Measurements from ENCODE around the gene DHRS7C. TPM values are rescaled to one million over a fixed set of nuclear protein-coding genes. Genes with fewer than 3 reads are reported as not detected.
A peak's percentile ranks its signal among the peaks of the same experiment; 100 is the strongest.

Gene DHRS7C
- total RNA-seq: not detected
- polyA plus RNA-seq: not detected

DNA sequence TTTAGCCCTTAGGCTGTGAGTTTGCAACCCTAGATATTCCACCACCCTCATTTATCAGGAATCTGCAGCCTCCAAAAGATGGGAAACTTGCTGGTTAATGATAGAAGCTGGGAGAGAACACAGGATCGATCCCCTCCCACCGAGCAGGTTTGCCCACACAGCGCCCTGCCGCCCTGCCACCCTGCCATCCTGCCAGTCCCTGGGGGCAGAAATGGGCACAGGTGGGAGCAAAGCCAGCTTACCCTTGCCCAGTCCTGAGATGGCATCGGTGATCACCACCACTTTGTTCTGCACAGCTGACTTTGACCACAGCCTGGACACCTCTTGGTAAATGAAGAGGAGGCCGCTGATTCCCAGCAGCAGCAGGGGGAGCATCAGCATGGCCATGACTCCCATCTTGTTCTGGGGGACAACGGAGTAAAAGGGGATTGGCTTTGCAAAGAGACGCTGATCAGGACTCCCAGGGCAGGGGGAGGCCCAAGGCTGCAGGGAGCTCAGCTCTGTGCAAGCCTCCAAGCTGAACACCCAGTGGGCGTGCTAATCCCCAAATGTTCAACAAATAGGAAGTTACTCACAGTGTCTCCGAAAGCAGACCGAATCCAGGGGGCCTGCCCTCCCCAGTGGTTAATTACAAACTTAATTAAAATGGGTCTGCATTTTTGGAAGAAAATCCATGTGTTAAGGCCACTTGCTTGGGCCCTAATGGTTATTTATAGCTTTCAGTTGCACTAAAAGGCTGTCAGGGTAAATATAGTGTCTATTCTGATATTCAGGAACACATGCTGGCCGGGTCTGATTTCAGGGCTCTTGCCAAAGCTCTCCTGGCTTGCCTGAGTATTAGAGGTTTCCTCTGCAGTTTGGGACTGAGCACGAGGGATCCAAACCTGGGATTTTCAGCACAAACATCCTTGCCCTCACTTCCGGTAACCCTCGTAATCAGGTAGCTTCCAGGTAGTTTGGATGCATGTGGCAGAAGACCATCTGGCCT is at the start of gene DHRS7C:
Gene DHRS7C, minus strand, starts transcription at position 704 of the 988 bp plus-strand sequence. Its CDS starts 308 bp downstream, at position 396.
- intact Hi-C loops (cut with DNase I): no loop called here
- 66 to 68% methylated on average over 15 of the region's 15 CpGs for WGBS, 2 donors
- Histone ChIP-seq H3K27me3 (no peaks in the 10 kb centered on the region), H3K4me3 (no peak within 1 kb of the TSS), H3K4me1 (no peaks in the 10 kb centered on the region), H3K36me3 (no peaks in the 10 kb centered on the region), H3K27ac (no peak within 1 kb of the TSS), H3K9me3 (no peaks in the 10 kb centered on the region)
- TF ChIP-seq, protein P1, sequence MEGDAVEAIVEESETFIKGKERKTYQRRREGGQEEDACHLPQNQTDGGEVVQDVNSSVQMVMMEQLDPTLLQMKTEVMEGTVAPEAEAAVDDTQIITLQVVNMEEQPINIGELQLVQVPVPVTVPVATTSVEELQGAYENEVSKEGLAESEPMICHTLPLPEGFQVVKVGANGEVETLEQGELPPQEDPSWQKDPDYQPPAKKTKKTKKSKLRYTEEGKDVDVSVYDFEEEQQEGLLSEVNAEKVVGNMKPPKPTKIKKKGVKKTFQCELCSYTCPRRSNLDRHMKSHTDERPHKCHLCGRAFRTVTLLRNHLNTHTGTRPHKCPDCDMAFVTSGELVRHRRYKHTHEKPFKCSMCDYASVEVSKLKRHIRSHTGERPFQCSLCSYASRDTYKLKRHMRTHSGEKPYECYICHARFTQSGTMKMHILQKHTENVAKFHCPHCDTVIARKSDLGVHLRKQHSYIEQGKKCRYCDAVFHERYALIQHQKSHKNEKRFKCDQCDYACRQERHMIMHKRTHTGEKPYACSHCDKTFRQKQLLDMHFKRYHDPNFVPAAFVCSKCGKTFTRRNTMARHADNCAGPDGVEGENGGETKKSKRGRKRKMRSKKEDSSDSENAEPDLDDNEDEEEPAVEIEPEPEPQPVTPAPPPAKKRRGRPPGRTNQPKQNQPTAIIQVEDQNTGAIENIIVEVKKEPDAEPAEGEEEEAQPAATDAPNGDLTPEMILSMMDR (IDR thresholded peaks at IDR 0.05): no peak
- no peak for DNase-seq
- no peak for FAIRE-seq
- ATAC-seq: no peak

GRCh38 chr17:9839433-9839832 is 48.0 kb upstream of the DHRS7C start:
- Histone ChIP-seq H3K4me3 (no peak overlapping the region), H3K36me3 (no peaks in the 10 kb centered on the region), H3K27me3 (no peaks in the 10 kb centered on the region), H3K9me3 (no peaks in the 10 kb centered on the region), H3K4me1 (no peaks in the 10 kb centered on the region), H3K27ac (no peak overlapping the region)
- no peak for ATAC-seq
- no peak for DNase-seq
- TF ChIP-seq, protein P1 (IDR thresholded peaks at IDR 0.05): no peak
- FAIRE-seq: no peak
- intact Hi-C loops (cut with DNase I): no loop called here
- 25% methylated on average over 4 of the region's 4 CpGs for WGBS, 2 donors

- TF ChIP-seq, protein P1 (IDR thresholded peaks at IDR 0.05): no peak
- Histone ChIP-seq H3K27me3 (no peaks in the 10 kb centered on the region), H3K9me3 (no peaks in the 10 kb centered on the region), H3K4me1 (no peaks in the 10 kb centered on the region), H3K27ac (no peak overlapping the region), H3K36me3 (no peaks in the 10 kb centered on the region), H3K4me3 (no peak overlapping the region)
- no peak for FAIRE-seq
- 53 to 63% methylated on average over 11 of the region's 11 CpGs for WGBS, 2 donors
- ATAC-seq: peak in 3 of 4 donors; percentile 41 to 67 (median 57)
- peak in 2 of 6 donors; percentile 11 to 13 for DNase-seq
- intact Hi-C loops (cut with DNase I): no loop called here
These were observed 46.4 kb upstream of the DHRS7C start for GRCh38 chr17:9837551-9838471.

- TF ChIP-seq, protein P1 (IDR thresholded peaks at IDR 0.05): no peak
- Histone ChIP-seq H3K27ac (no peak overlapping the region), H3K4me3 (no peak overlapping the region), H3K9me3 (no peaks in the 10 kb centered on the region), H3K4me1 (no peaks in the 10 kb centered on the region), H3K36me3 (no peaks in the 10 kb centered on the region), H3K27me3 (no peaks in the 10 kb centered on the region)
- 81 to 87% methylated on average over 4 of the region's 4 CpGs for WGBS, 2 donors
- DNase-seq: no peak
- ATAC-seq: no peak
- FAIRE-seq: no peak
- intact Hi-C loops (cut with DNase I): no loop called here
These were observed 42.5 kb upstream of the DHRS7C start for GRCh38 chr17:9833922-9834321.

Measured in pancreas (tissue), 10 donors.